ENCODE measurements around the gene RAD23A.

The RAD23A gene

DNA sequence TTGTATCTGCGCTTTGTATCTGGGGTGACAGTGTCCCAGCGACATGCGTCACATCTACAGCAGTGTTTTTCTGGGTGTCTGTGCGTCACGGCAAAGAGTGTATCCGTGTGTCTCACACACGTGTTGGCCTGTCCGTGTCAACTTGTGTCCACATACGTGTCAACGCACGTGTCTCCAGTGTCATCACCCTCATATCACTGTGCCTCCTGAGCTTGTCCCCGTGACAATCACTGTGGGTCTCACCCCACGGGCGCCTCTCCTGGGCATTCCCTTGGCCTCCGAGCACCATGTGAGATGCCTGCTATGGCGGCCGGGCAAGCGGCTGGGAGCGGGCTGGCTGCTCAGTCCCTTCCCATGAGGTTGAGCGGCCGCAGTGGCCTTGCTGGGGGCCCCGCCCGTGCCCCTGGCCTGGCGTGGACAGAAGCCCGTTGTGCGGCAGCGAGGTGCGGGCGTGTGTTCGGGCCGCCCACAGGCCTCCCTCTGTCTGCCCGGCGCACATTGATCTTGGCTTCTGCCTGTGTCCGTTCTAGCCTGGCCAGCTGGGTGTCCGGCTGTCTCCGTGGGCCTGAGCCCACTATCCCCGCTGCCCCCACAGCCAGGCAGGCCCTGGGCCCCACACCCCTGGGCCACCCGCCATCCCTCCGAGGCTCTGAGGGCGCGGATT lies 56.0 kb downstream of the RAD23A start:
- Mint-ChIP-seq H3K27me3 (peaks cover 10 to 74% of the 10 kb centered on the region in 2 donors), H3K4me3 (no peak overlapping the region), H3K4me1 (ENCODE audit: low read depth in 2 of 2) (peaks cover 0 to 2% of the 10 kb centered on the region in 2 donors), H3K9me3 (no peaks in the 10 kb centered on the region), H3K27ac (no peak overlapping the region), H3K36me3 (ENCODE audit: insufficient read depth) (peaks cover 2% of the 10 kb centered on the region)
- ATAC-seq (replicated peaks), result no peak
- DNase-seq, result no peak

DNA sequence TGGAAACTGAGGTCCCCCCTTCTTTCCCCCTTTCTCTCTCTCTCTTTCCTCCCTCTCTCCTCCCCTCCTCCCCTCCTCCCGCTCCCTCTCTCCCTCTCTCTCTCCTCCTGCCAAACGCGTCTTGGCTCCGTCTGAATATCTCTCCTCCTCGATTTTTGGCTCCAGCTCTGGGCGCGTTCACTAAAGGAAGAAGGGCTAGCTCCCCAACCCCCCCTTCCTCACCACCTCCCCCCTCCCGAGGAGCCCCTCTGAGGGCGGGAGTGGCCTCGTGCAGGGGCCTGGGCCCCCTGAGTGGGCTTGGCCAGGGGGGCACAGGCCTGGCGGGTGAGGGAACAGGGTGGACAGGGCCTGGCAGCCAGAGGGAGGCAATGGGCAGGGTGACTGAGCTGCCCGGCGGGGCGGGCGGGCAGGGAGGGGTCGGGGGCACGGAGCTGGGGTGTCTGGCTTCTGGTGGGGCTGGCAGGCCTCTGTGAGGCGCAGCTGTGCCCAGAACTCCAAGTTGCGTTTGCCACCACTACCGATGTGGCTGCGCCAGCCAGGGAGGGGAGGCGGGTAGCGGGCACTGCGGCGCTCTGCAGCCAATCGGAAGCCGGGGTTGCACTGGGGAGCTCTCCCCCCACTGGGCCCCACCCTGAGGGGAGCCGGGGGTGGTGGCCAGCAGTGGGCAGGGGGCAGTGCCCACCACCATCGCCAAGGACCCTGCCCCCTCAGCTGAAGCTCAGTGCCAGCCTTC lies 56.7 kb downstream of the RAD23A start:
- DNase-seq (no peak), ATAC-seq (replicated peaks) (no peak)
- Mint-ChIP-seq H3K4me3 (no peak overlapping the region), H3K9me3 (no peaks in the 10 kb centered on the region), H3K27me3 (peaks cover 10 to 74% of the 10 kb centered on the region in 2 donors), H3K4me1 (ENCODE audit: low read depth in 2 of 2) (peaks cover 0 to 2% of the 10 kb centered on the region in 2 donors), H3K36me3 (ENCODE audit: insufficient read depth) (peaks cover 2% of the 10 kb centered on the region), H3K27ac (no peak overlapping the region)

GRCh38 chr19:13003081-13003480 lies 57.4 kb downstream of the RAD23A start:
- H3K9me3 Mint-ChIP-seq, result no peaks in the 10 kb centered on the region
- H3K4me1 Mint-ChIP-seq (ENCODE audit: low read depth in 2 of 2), result peaks cover 0 to 2% of the 10 kb centered on the region in 2 donors
- no peak overlapping the region for H3K27ac Mint-ChIP-seq
- H3K36me3 Mint-ChIP-seq (ENCODE audit: insufficient read depth), result peaks cover 2% of the 10 kb centered on the region
- no peak for ATAC-seq (replicated peaks)
- no peak overlapping the region for H3K4me3 Mint-ChIP-seq
- no peak for DNase-seq
- H3K27me3 Mint-ChIP-seq, result peaks cover 10 to 74% of the 10 kb centered on the region in 2 donors
